IPS DF 6.9 (cell line): Measurements from ENCODE around the gene CABP4.

Experiments used
- DNase-seq: peaks from one replicate; pipeline ENCODE4 v3.0.0-alpha.2; 2013; ENCODE audit warnings: low read depth, low spot score
- H3K27ac ChIP-seq: one replicate; pipeline ENCODE4 v1.5.1; 2013; ENCODE audit warnings: low read length, control low read depth
- H3K27me3 ChIP-seq: 2 replicates; pipeline ENCODE4 v1.6.1; 2013; ENCODE audit warnings: mild to moderate bottlenecking, low read length; ENCODE audit not compliant: control insufficient read depth, insufficient read depth
- H3K36me3 ChIP-seq: 2 replicates; pipeline ENCODE4 v1.6.1; 2013; ENCODE audit warnings: low read length; ENCODE audit not compliant: control insufficient read depth, insufficient read depth
- H3K4me1 ChIP-seq: 2 replicates; pipeline ENCODE4 v1.6.1; 2013; ENCODE audit warnings: low read length; ENCODE audit not compliant: control insufficient read depth, insufficient read depth
- H3K4me3 ChIP-seq: 2 replicates; pipeline ENCODE4 v1.5.1; 2013; ENCODE audit warnings: mild to moderate bottlenecking, low read length
- H3K9me3 ChIP-seq: 2 replicates; pipeline ENCODE4 v1.6.1; 2013; ENCODE audit warnings: low read length, inconsistent platforms; ENCODE audit not compliant: control insufficient read depth, insufficient read depth
- WGBS: extraction: QIAGEN DNeasy Blood & Tissue Kit; methylation state at CpG from one replicate; pipeline ENCODE4 v1.1.7; 2013; ENCODE audit warnings: mixed read lengths, missing lambda C conversion rate; ENCODE audit not compliant: insufficient read length, insufficient coverage; 5-methylcytosine and 5-hydroxymethylcytosine counted together

CABP4 gene

DNA sequence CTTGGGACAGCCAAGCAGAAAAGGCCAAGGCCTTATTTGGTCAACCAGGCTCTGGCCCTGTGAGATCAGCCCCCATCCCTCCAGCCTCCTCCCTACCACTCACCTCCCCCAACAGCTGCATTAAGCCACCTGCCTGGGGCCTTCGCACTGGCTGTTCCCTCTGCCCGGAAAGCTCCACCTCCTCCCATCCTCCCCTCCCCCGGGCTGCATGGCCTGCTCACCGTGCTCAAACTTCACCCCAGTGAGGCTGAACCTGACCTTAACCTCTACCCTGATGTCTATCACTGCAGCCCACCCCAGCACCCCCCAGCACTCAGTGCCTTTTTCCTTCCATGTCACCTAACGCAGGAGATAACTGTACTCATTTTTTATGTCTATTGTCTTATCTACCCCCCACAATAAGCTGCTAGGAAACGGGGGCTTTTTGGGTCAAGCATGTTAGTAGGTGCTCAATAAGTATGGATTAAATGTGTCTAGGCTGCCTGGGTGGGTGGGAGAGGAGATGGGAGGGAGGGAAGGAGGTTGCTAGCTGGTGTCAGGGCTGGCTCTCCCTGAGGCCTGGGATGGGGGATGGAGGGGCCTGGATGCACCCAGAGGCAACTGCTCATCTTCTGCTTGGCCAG lies 18.6 kb upstream of the CABP4 start:
- no peak for DNase-seq

DNA sequence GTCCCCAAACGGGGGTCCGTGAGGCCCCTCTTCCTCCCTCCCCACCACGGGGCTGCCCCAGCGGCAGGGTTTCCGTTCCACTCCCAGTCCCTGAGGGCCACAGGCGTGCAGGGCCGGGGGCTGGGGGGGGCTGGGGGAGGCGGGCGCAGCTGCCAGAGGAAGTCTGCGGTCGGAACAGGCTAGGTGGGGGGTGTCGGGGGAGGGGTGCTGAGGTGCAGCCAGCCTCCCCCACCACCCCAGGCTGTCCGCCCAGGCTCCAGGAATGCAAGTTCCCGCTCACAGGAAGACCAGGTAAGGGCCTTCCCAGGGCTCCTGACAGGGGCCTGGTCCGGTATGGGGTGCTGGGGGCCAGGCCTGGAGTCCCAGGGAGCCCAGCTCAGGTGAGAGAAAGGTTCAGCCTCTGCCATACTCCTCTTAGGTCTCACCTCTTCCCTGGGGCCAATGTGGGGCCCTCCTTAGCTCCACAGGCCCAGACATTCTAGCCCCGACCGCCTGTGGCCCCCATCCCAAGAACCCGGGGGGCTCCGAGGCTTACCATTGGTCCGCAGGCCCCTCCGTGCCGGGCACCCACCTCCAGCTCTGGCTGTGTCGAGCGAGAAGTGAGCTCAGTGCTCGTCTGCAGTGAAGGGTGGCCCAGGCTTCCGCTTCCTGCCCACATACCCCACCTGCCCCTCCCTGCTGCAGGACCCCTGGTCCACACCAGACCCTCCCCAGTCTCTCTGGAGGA lies 17.9 kb upstream of the CABP4 start, which contains the start of gene PTPRCAP:
Gene PTPRCAP, minus strand, starts transcription at position 601 of the 727 bp plus-strand sequence. Its CDS starts 63 bp downstream, at position 538.
- Histone ChIP-seq H3K4me1 (peaks cover 6% of the 10 kb centered on the region; the same call in 1 of the 2 replicates), H3K4me3 (no peak within 1 kb of the TSS), H3K36me3 (peaks cover 27% of the 10 kb centered on the region), H3K27ac (no peak within 1 kb of the TSS), H3K9me3 (no peaks in the 10 kb centered on the region), H3K27me3 (no peaks in the 10 kb centered on the region)
- DNase-seq, result no peak
- WGBS, result no CpG with 5 or more reads among the region's 26 CpGs

More for the DNA sequence above, 18.6 kb upstream of the CABP4 start:
- Histone ChIP-seq H3K4me1 (peaks cover 6% of the 10 kb centered on the region; the same call in 1 of the 2 replicates), H3K9me3 (no peaks in the 10 kb centered on the region), H3K27me3 (no peaks in the 10 kb centered on the region), H3K27ac (no peak overlapping the region), H3K36me3 (peaks cover 26% of the 10 kb centered on the region), H3K4me3 (no peak overlapping the region)
- no CpG with 5 or more reads among the region's 6 CpGs for WGBS

DNA sequence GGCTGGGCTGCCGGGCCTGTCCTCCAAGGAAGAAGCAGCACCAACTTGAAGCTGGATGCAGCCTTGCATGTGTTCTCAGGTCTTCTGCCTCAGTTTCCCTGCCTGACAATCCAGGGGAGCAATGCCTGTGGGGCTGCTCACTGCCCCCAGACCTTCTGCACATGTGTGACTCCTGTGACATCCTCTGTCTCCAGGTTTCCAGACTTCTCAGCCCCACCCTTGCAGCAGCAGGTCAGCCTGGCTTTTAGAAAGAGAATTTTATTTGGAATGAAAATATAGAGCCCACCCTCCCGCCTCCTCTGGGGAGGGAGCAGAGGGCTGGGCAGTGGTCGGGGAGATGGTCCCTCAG lies 17.4 kb upstream of the CABP4 start:
- no peaks in the 10 kb centered on the region for H3K27me3 ChIP-seq
- no CpG with 5 or more reads among the region's 3 CpGs for WGBS
- no peak for DNase-seq
- H3K4me3 ChIP-seq, result no peak overlapping the region
- peaks cover 22% of the 10 kb centered on the region for H3K36me3 ChIP-seq
- no peak overlapping the region for H3K27ac ChIP-seq
- H3K4me1 ChIP-seq, result peaks cover 6% of the 10 kb centered on the region
- H3K9me3 ChIP-seq, result no peaks in the 10 kb centered on the region

DNA sequence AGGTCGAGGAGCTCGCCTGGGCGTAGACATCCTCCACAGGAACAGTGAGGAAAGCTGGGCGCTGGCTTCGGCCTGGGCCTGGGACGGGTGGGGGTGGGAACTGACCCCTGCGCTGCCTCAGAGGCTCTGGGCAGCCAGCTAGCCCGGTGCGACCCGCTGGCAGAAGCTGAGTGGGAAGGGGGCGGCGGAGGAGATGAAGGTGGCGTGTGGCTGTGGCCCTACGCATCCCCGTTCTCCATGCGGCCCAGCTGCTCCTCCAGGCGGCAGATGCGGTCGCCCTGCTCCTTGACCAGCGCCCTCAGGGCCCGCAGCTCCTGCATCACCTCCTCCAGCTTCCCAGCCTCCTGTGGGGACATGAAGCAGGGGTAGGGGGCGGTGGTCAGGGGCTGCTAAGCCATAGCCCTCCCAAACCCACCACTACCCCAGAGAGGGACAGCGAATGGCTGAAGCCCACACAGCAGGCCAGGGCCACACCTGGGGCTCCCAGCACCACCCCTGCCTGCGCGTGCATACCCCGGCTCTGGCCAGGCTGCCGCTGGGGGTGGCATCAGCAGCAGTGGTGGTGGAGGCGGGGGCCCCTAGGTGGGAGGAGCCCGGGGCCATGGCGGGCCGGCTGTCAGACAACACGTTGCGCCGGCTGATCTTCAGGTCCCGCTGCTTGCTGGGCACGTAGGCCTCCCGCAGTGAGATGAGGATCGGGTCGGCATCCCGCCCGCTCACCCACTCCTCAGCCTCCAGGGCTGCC lies 16.8 kb upstream of the CABP4 start:
- no CpG with 5 or more reads among the region's 41 CpGs for WGBS

DNA sequence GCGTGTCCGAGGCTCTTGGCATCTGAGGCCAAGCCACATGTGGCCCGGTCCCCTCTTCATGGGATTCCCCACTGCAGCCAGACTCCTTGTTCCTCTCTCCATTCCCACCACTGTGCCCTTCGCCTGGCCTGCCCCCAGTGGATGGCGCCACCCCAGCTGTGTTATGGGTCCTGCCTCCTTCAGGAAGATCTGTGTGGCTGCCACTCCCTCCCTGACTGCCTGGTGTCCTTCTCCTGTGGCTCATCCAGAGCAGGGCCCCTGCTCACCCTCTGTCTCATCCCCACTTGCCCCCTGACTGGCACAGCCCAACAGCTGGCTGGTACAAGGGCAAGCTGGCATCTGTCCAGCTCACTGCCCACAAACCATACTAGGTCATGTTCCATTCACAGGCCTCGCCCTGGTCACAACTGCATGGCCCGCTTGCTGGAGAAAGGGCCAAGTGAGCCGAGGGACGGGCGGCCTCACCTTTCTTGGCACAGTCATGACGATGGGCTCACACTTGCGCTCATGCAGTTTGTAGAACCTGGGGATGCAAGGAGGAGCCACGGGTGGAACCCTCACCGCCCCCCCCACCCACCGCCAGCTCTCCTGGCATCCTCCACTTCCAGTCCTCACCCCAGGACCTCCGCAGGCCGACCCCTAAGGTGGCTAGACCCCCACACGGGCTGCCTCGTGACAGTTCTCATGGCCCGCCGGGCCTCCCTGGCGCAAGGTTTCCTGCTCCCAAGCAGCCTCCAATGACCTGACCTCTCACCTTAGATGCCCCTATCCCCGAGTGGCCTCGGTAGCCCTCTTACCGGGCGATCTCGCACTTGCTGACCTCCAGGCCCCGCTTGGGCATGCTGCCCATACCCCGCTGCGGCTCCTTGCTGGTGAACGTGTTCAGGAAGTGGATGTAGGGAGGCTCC lies 15.6 kb upstream of the CABP4 start:
- no CpG with 5 or more reads among the region's 31 CpGs for WGBS
- no peak overlapping the region for H3K4me3 ChIP-seq
- H3K27me3 ChIP-seq, result no peaks in the 10 kb centered on the region
- no peaks in the 10 kb centered on the region for H3K9me3 ChIP-seq
- H3K4me1 ChIP-seq, result peaks cover 6% of the 10 kb centered on the region
- peaks cover 9% of the 10 kb centered on the region; the same call in 1 of the 2 replicates for H3K36me3 ChIP-seq
- no peak for DNase-seq
- H3K27ac ChIP-seq, result no peak overlapping the region

More for the DNA sequence above, 16.8 kb upstream of the CABP4 start:
- Histone ChIP-seq H3K36me3 (peaks cover 18% of the 10 kb centered on the region), H3K27me3 (no peaks in the 10 kb centered on the region), H3K4me1 (peaks cover 6% of the 10 kb centered on the region), H3K9me3 (no peaks in the 10 kb centered on the region), H3K4me3 (no peak overlapping the region), H3K27ac (no peak overlapping the region)
- no peak for DNase-seq

DNA sequence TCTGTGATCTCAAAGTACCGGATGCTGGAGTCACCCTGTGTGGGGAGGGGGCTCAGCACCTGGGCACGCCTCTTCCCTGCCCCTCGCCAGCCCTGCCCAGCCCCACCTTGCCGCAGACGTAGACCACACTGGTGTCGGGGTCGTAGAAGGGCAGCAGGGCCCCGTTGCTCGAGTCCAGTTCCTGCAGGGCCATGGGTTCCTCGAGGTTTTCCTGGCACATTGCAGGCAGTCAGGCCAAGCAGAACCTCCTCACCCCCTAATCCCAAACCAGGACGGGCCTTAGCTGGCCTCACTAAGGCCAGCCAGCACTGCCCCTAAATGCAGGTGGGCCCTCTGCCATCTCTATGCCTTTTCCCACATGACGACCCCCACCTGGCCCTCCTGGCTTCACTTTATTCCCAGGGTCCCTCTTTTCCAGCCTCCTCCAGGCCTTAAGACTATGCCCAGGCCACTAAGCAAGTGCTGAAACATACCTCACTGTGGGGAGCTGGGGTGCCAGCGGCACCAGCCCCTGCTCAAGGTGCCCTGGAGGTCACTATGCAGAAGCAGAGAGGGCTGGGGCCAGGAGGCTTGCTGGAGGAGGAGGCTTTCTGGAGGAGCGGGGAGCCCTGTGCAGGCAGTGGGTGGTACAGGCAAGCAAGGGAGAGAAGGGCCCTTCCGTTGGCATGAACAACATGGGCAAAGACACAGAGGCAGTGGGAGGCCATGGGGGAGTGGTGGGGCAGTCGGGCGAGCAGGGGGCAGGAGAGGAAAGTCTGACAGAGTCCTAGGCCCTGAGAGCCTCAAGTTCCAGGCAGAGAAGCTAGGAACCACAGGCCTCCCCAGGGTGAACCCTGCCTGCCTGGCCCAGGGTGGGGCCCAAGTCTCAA lies 14.7 kb upstream of the CABP4 start:
- H3K4me1 ChIP-seq, result peaks cover 6% of the 10 kb centered on the region
- WGBS, result no CpG with 5 or more reads among the region's 17 CpGs
- no peak overlapping the region for H3K4me3 ChIP-seq
- H3K27me3 ChIP-seq, result no peaks in the 10 kb centered on the region
- no peak overlapping the region for H3K27ac ChIP-seq
- no peak for DNase-seq
- H3K9me3 ChIP-seq, result no peaks in the 10 kb centered on the region
- H3K36me3 ChIP-seq, result peaks cover 7% of the 10 kb centered on the region; the same call in 1 of the 2 replicates

DNA sequence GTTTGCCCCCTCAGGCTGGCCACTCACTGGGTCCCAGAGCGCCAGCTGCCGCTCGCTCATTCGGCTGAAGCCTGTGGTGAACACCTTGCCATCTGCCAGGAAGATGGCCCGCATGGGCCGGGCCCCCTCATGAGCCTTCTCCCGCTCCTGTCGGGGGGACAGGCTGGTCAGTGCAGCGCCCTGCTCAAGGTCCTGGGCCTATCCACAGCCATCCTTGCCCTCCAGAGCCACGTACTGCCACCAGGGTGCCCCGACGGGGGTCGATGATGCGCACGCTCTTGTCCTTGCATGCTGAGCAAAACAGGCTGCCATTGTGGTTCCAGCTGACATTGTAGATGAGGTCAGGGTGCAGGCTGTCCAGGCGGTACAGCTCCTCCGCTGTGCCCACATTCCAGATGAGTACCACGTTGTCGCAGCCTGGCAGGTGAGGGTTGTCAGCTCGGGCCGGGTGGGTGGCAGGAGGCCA lies 14.0 kb upstream of the CABP4 start:
- no peaks in the 10 kb centered on the region for H3K9me3 ChIP-seq
- no peak for DNase-seq
- H3K36me3 ChIP-seq, result peaks cover 7% of the 10 kb centered on the region; the same call in 1 of the 2 replicates
- H3K27me3 ChIP-seq, result no peaks in the 10 kb centered on the region
- H3K4me3 ChIP-seq, result no peak overlapping the region
- WGBS, result no CpG with 5 or more reads among the region's 21 CpGs
- no peak overlapping the region for H3K27ac ChIP-seq
- H3K4me1 ChIP-seq, result peaks cover 4% of the 10 kb centered on the region

DNA sequence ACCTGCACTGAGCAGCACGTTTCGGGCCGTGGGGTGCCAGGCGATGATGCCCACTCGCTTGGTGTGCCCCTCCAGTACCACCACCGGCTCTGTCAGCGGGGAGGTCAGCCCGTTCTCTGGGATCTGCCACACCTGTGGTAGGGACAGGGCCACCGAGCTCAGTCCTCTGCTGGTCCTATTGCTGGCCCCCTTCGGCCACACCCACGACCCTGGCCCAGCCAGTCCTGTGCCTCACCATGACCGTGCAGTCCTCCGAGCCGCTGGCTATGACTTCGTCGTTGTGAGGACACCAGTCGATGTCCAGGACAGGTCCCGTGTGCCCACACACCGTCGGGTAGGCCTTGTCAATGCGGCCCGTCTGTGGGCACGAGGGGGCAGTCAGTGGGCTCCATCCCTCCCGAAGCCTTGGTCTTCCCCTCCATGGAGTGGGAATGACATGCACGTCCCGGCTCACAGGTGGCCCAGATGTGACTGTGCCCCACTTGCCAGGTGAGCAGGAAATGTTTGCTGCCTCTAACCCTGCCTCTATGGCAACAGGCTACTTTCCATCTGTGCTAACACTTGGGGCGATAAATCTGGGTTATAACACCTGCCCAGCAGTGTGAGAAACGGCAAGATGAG lies 13.3 kb upstream of the CABP4 start:
- no peaks in the 10 kb centered on the region for H3K27me3 ChIP-seq
- H3K36me3 ChIP-seq, result peaks cover 7% of the 10 kb centered on the region; the same call in 1 of the 2 replicates
- no peak overlapping the region for H3K4me3 ChIP-seq
- H3K27ac ChIP-seq, result no peak overlapping the region
- H3K4me1 ChIP-seq, result peaks cover 2% of the 10 kb centered on the region
- no peak for DNase-seq
- no peaks in the 10 kb centered on the region for H3K9me3 ChIP-seq
- WGBS, result no CpG with 5 or more reads among the region's 28 CpGs
